ENCODE data around the gene ARHGAP22.

The ARHGAP22 gene

GRCh38 chr10:48453451-48454301 is 151.2 kb downstream of the ARHGAP22 start:
- no peak overlapping the region for H3K4me3 ChIP-seq (ENCODE audit: low read depth, low read length)
- no peak for TF ChIP-seq CTCF (IDR thresholded peaks at IDR 0.05; ENCODE audit: low read depth, low read length)

- H3K4me3 ChIP-seq (ENCODE audit: low read depth, low read length) = no peak overlapping the region
- TF ChIP-seq CTCF (IDR thresholded peaks at IDR 0.05; ENCODE audit: low read depth, low read length) = no peak
These were observed 151.9 kb downstream of the ARHGAP22 start for GRCh38 chr10:48452879-48453412.

- TF ChIP-seq CTCF (IDR thresholded peaks at IDR 0.05; ENCODE audit: low read depth, low read length) = no peak
- H3K4me3 ChIP-seq (ENCODE audit: low read depth, low read length) = no peak overlapping the region
These were observed 152.6 kb downstream of the ARHGAP22 start for GRCh38 chr10:48451969-48452878.

GRCh38 chr10:48450741-48451466 is 154.0 kb downstream of the ARHGAP22 start:
- no peak for TF ChIP-seq CTCF (IDR thresholded peaks at IDR 0.05; ENCODE audit: low read depth, low read length)
- no peak overlapping the region for H3K4me3 ChIP-seq (ENCODE audit: low read depth, low read length)

GRCh38 chr10:48450233-48450740 is 154.6 kb downstream of the ARHGAP22 start:
- no peak overlapping the region for H3K4me3 ChIP-seq (ENCODE audit: low read depth, low read length)
- no peak for TF ChIP-seq CTCF (IDR thresholded peaks at IDR 0.05; ENCODE audit: low read depth, low read length)

- H3K4me3 ChIP-seq (ENCODE audit: low read depth, low read length) = no peak overlapping the region
- TF ChIP-seq CTCF (IDR thresholded peaks at IDR 0.05; ENCODE audit: low read depth, low read length) = no peak
These were observed 155.2 kb downstream of the ARHGAP22 start for GRCh38 chr10:48449501-48450232.
